IMR-90 (cell line): ENCODE data around the gene TRPM8. TPM values are rescaled to one million over a fixed set of nuclear protein-coding genes. Genes with fewer than 3 reads are reported as not detected.
A peak's percentile ranks its signal among the peaks of the same experiment; 100 is the strongest.

ENCODE experiments used
- ATAC-seq: fragments of 200-7000 bp; cut with Tn5 transposase; 2 replicates; pipeline ENCODE4 v1.9.1; 2020; ENCODE audit warnings: low read depth, mild to moderate bottlenecking, moderate library complexity
- BruUV-seq: library from RNA; stranded (reverse); fragments of 400-500 nt; replicated peaks from 2 replicates; lab custom pipeline; 2021; lab: Mats Ljungman, UMichigan
- CTCF ChIA-PET: fragments of 300-600 bp; formaldehyde crosslinking; extraction: SDS; loops from one replicate; lab custom pipeline; 2021; ENCODE audit warnings: antibody characterized with exemption; lab: Yijun Ruan, JAX
- POLR2A ChIA-PET: fragments of 300-600 bp; sonication (Branson Sonifier 250); formaldehyde crosslinking; loops from one replicate; lab custom pipeline; 2022; ENCODE audit warnings: antibody characterized with exemption; ENCODE audit not compliant: unreplicated experiment; lab: Charles Lee
- DNase-seq: peaks from one replicate; pipeline ENCODE4 v3.0.0; 2013
- H2AFZ ChIP-seq: replicated peaks from 2 replicates; pipeline ENCODE3; 2013; ENCODE audit warnings: low read length, mild to moderate bottlenecking; ENCODE audit not compliant: poor library complexity
- H2AK5ac ChIP-seq: 2 replicates; pipeline ENCODE4 v1.6.1; 2013; ENCODE audit warnings: low read depth, low read length, inconsistent platforms
- H2AK9ac ChIP-seq: replicated peaks from 2 replicates; pipeline ENCODE3; 2013; ENCODE audit warnings: mild to moderate bottlenecking, low read depth, low read length, moderate library complexity; ENCODE audit not compliant: poor library complexity
- H2BK120ac ChIP-seq: 2 replicates; pipeline ENCODE4 v1.6.1; 2013; ENCODE audit warnings: low read depth, low read length, inconsistent platforms
- H2BK15ac ChIP-seq: 3 replicates; pipeline ENCODE4 v1.6.1; 2013; ENCODE audit warnings: low read depth, low read length, inconsistent platforms
- H2BK20ac ChIP-seq: 2 replicates; pipeline ENCODE4 v1.6.1; 2013; ENCODE audit warnings: low read depth, mild to moderate bottlenecking, inconsistent platforms, low read length, moderate library complexity
- H2BK5ac ChIP-seq: 2 replicates; pipeline ENCODE4 v1.6.1; 2013; ENCODE audit warnings: mild to moderate bottlenecking, low read depth, low read length, inconsistent platforms; ENCODE audit not compliant: poor library complexity, severe bottlenecking
- H3K14ac ChIP-seq: replicated peaks from 2 replicates; pipeline ENCODE4 v1.6.1; 2013; ENCODE audit warnings: low read depth, low read length, inconsistent platforms
- H3K18ac ChIP-seq: 2 replicates; pipeline ENCODE4 v1.6.1; 2013; ENCODE audit warnings: low read depth, low read length, control low read depth
- H3K23ac ChIP-seq: 2 replicates; pipeline ENCODE4 v1.6.1; 2013; ENCODE audit warnings: low read depth, low read length, inconsistent platforms
- H3K27ac ChIP-seq: 2 replicates; pipeline ENCODE4 v1.5.1; 2013; ENCODE audit warnings: mild to moderate bottlenecking, control low read depth, low read length; ENCODE audit not compliant: insufficient read depth
- H3K27me3 ChIP-seq: 2 replicates; pipeline ENCODE4 v1.6.1; 2013; ENCODE audit warnings: low read length; ENCODE audit not compliant: control insufficient read depth, insufficient read depth
- H3K36me3 ChIP-seq: 2 replicates; pipeline ENCODE4 v1.6.1; 2013; ENCODE audit warnings: low read length, mixed read lengths; ENCODE audit not compliant: control insufficient read depth, insufficient read depth
- H3K4ac ChIP-seq: 2 replicates; pipeline ENCODE4 v1.6.1; 2013; ENCODE audit warnings: low read depth, low read length, inconsistent platforms
- H3K4me1 ChIP-seq: 2 replicates; pipeline ENCODE4 v1.6.1; 2013; ENCODE audit warnings: low read length, mixed read lengths; ENCODE audit not compliant: control insufficient read depth, insufficient read depth
- H3K4me2 ChIP-seq: 2 replicates; pipeline ENCODE4 v1.6.1; 2013; ENCODE audit warnings: low read depth, mild to moderate bottlenecking, control low read depth, low read length, moderate library complexity
- H3K4me3 ChIP-seq: 2 replicates; pipeline ENCODE4 v1.5.1; 2013; ENCODE audit warnings: low read depth, mild to moderate bottlenecking, control low read depth, low read length, moderate library complexity; ENCODE audit not compliant: insufficient read depth
- H3K56ac ChIP-seq: 2 replicates; pipeline ENCODE4 v1.6.1; 2013; ENCODE audit warnings: low read length, inconsistent platforms; ENCODE audit not compliant: insufficient read depth; ENCODE audit errors: extremely low read depth
- H3K79me1 ChIP-seq, 2 experiments: 2 replicates each; pipeline ENCODE4 v1.6.1; 2013; ENCODE audit warnings: low read length in 2 of 2, inconsistent platforms in 1 of 2, low read depth in 1 of 2
- H3K9ac ChIP-seq: 2 replicates; pipeline ENCODE4 v1.6.1; 2013; ENCODE audit warnings: low read depth, low read length, control low read depth
- H3K9me1 ChIP-seq: 2 replicates; pipeline ENCODE4 v1.6.1; 2013; ENCODE audit warnings: low read length, inconsistent platforms; ENCODE audit not compliant: insufficient read depth
- H3K9me3 ChIP-seq: 2 replicates; pipeline ENCODE4 v1.6.1; 2013; ENCODE audit warnings: low read length; ENCODE audit not compliant: control insufficient read depth, insufficient read depth
- H4K20me1 ChIP-seq: 2 replicates; pipeline ENCODE4 v1.6.1; 2013; ENCODE audit warnings: low read length, inconsistent platforms; ENCODE audit not compliant: insufficient read depth
- H4K5ac ChIP-seq: 2 replicates; pipeline ENCODE4 v1.6.1; 2013; ENCODE audit warnings: mild to moderate bottlenecking, low read depth, low read length, control low read depth
- H4K8ac ChIP-seq, 2 experiments: 2 replicates each; pipeline ENCODE4 v1.6.1; 2013; ENCODE audit warnings: low read depth in 2 of 2, low read length in 2 of 2, control low read depth in 1 of 2, inconsistent platforms in 1 of 2
- H4K91ac ChIP-seq: 2 replicates; pipeline ENCODE4 v1.6.1; 2013; ENCODE audit warnings: low read depth, low read length, inconsistent platforms; ENCODE audit not compliant: insufficient read depth
- BHLHE40 ChIP-seq: fragments of 150-350 bp; IDR thresholded peaks from 2 replicates; pipeline ENCODE4 v1.6.1; 2016; ENCODE audit warnings: mild to moderate bottlenecking, low read depth, low read length
- CEBPB ChIP-seq: IDR thresholded peaks from 2 replicates; pipeline ENCODE4 v1.6.1; 2012; ENCODE audit warnings: low read depth, low read length, improper control_type of control experiment
- CHD1 ChIP-seq: IDR thresholded peaks from 2 replicates; pipeline ENCODE4 v1.6.1; 2012; ENCODE audit warnings: low read depth, low read length, improper control_type of control experiment
- CTCF ChIP-seq: conservative IDR thresholded peaks from 2 replicates; pipeline ENCODE4 v1.5.1; 2012; ENCODE audit warnings: mild to moderate bottlenecking, low read depth, low read length, improper control_type of control experiment
- ELK1 ChIP-seq: fragments of 150-350 bp; IDR thresholded peaks from 2 replicates; pipeline ENCODE4 v1.6.1; 2016; ENCODE audit warnings: low read depth, mild to moderate bottlenecking, low read length, moderate library complexity, borderline replicate concordance
- FOS ChIP-seq: fragments of 150-350 bp; IDR thresholded peaks from 2 replicates; pipeline ENCODE4 v1.6.1; 2016; ENCODE audit warnings: low read depth, low read length
- MAFK ChIP-seq: IDR thresholded peaks from 2 replicates; pipeline ENCODE4 v1.6.1; 2012; ENCODE audit warnings: low read depth, low read length, improper control_type of control experiment
- MAZ ChIP-seq: IDR thresholded peaks from 2 replicates; pipeline ENCODE4 v1.6.1; 2012; ENCODE audit warnings: low read depth, mild to moderate bottlenecking, low read length, improper control_type of control experiment, moderate library complexity, borderline replicate concordance
- MXI1 ChIP-seq: IDR thresholded peaks from 2 replicates; pipeline ENCODE4 v1.6.1; 2012; ENCODE audit warnings: low read depth, mild to moderate bottlenecking, low read length, moderate library complexity, borderline replicate concordance
- NFE2L2 ChIP-seq: fragments of 150-350 bp; IDR thresholded peaks from 2 replicates; pipeline ENCODE4 v1.6.1; 2016; ENCODE audit warnings: low read depth, mild to moderate bottlenecking, low read length
- POLR2A ChIP-seq: IDR thresholded peaks from 2 replicates; pipeline ENCODE4 v1.6.1; 2012; ENCODE audit warnings: mild to moderate bottlenecking, low read depth, low read length
- RAD21 ChIP-seq: IDR thresholded peaks from 2 replicates; pipeline ENCODE4 v1.6.1; 2012; ENCODE audit warnings: low read length, improper control_type of control experiment
- RCOR1 ChIP-seq: IDR thresholded peaks from 2 replicates; pipeline ENCODE4 v1.6.1; 2012; ENCODE audit warnings: mild to moderate bottlenecking, low read length, improper control_type of control experiment; ENCODE audit not compliant: insufficient replicate concordance
- RFX5 ChIP-seq: IDR thresholded peaks from 2 replicates; pipeline ENCODE4 v1.8.0; 2012; ENCODE audit warnings: low read depth, mild to moderate bottlenecking, low read length, moderate library complexity
- SMC3 ChIP-seq: fragments of 150-350 bp; IDR thresholded peaks from 2 replicates; pipeline ENCODE4 v1.6.1; 2016; ENCODE audit warnings: low read depth, mild to moderate bottlenecking, antibody characterized with exemption, low read length, moderate library complexity
- WGBS, 2 experiments: methylation state at CpG; one replicate each; pipeline versions ENCODE4 v1.1.5 to v1.1.7; 2013; ENCODE audit warnings: missing lambda C conversion rate in 2 of 2; ENCODE audit not compliant: insufficient read length in 1 of 2; ENCODE audit errors: extremely low coverage in 2 of 2; 5-methylcytosine and 5-hydroxymethylcytosine counted together
- dilution Hi-C: fragments of 300-500 bp; cut with HindIII; formaldehyde crosslinking; loops from one replicate; pipeline ENCODE4 v1.14.3; 2018; ENCODE audit warnings: low sequenced_read_pairs; ENCODE audit not compliant: unreplicated experiment
- in situ Hi-C: fragments of 300-500 bp; cut with MboI; formaldehyde crosslinking; loops from 3 replicates; pipeline ENCODE4 v1.14.3; 2019; ENCODE audit warnings: low sequenced_read_pairs, inconsistent platforms, mixed read lengths
- intact Hi-C: fragments of 100-400 bp; cut with micrococcal nuclease; formaldehyde crosslinking; loops from 2 replicates; pipeline ENCODE4 v1.10.0; 2022
- polyA plus RNA-seq, 3 experiments: library from polyadenylated mRNA; depleted of rRNA; stranded (reverse); fragments of >200 nt; gene quantifications; 2 replicates each; pipeline ENCODE4 v1.2.3, GENCODE V29; 2012; ENCODE audit warnings: low replicate concordance in 1 of 3
- total RNA-seq: library from RNA; depleted of rRNA; stranded (reverse); fragments of >200 nt; gene quantifications from 2 replicates; pipeline ENCODE4 v1.2.3, GENCODE V29; 2012
- TF ChIP-seq, protein P1 (sequence below): fragments of 150-350 bp; IDR thresholded peaks from 2 replicates; pipeline ENCODE4 v1.6.1; 2017; ENCODE audit warnings: mild to moderate bottlenecking, antibody characterized with exemption, low read length, low read depth

Gene TRPM8
- total and polyA plus RNA-seq, 2 of the 4 experiments (the other 2 are of a cell fraction), result not detected

- Histone ChIP-seq H2BK5ac (no peak overlapping the region), H3K56ac (no peak overlapping the region), H3K4me2 (no peak overlapping the region), H4K8ac (no peak overlapping the region), H3K9me3 (peaks cover 4% of the 10 kb centered on the region), H2AFZ (no peak overlapping the region), H3K4ac (no peak overlapping the region), H3K9me1 (no peaks in the 10 kb centered on the region), H4K5ac (no peak overlapping the region), H2BK15ac (no peak overlapping the region), H4K91ac (no peak overlapping the region), H4K20me1 (no peaks in the 10 kb centered on the region; the same call in 1 of the 2 replicates), H3K18ac (no peak overlapping the region), H2BK120ac (no peak overlapping the region), H2BK20ac (no peak overlapping the region), H2AK5ac (no peak overlapping the region), H3K27me3 (peaks cover 2% of the 10 kb centered on the region), H3K4me1 (peaks cover 6% of the 10 kb centered on the region), H3K36me3 (no peaks in the 10 kb centered on the region), H3K9ac (no peak overlapping the region), H3K14ac (no peak overlapping the region), H2AK9ac (no peak overlapping the region), H3K79me1 (no peaks in the 10 kb centered on the region), H3K23ac (no peak overlapping the region), H3K27ac (no peak overlapping the region), H3K4me3 (no peak overlapping the region)
- POLR2A ChIA-PET, result no interaction called here
- CTCF ChIA-PET, result no interaction called here
- no peak for ATAC-seq
- in situ Hi-C loops, result no loop called here
- DNase-seq, result peak; percentile 12
- BruUV-seq, result no TSS peak
- dilution Hi-C loops, result no loop called here
- intact Hi-C loops, result no loop called here
- no CpG with 5 or more reads among the region's 2 CpGs for WGBS, 2 experiments
- TF ChIP-seq RFX5 (no peak), FOS (no peak), CEBPB (no peak), SMC3 (no peak), CTCF (no peak), CHD1 (no peak), RCOR1 (no peak), RAD21 (no peak), MXI1 (no peak), MAFK (no peak), POLR2A (no peak), MAZ (no peak), NFE2L2 (no peak), BHLHE40 (no peak), ELK1 (no peak)
- TF ChIP-seq, protein P1, sequence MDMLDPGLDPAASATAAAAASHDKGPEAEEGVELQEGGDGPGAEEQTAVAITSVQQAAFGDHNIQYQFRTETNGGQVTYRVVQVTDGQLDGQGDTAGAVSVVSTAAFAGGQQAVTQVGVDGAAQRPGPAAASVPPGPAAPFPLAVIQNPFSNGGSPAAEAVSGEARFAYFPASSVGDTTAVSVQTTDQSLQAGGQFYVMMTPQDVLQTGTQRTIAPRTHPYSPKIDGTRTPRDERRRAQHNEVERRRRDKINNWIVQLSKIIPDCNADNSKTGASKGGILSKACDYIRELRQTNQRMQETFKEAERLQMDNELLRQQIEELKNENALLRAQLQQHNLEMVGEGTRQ, result no peak
Observed at GRCh38 chr2:234031207-234031606, 114.0 kb downstream of the TRPM8 start.
